Measurements from ENCODE around the gene PLXNA2.

The PLXNA2 gene, protein sequence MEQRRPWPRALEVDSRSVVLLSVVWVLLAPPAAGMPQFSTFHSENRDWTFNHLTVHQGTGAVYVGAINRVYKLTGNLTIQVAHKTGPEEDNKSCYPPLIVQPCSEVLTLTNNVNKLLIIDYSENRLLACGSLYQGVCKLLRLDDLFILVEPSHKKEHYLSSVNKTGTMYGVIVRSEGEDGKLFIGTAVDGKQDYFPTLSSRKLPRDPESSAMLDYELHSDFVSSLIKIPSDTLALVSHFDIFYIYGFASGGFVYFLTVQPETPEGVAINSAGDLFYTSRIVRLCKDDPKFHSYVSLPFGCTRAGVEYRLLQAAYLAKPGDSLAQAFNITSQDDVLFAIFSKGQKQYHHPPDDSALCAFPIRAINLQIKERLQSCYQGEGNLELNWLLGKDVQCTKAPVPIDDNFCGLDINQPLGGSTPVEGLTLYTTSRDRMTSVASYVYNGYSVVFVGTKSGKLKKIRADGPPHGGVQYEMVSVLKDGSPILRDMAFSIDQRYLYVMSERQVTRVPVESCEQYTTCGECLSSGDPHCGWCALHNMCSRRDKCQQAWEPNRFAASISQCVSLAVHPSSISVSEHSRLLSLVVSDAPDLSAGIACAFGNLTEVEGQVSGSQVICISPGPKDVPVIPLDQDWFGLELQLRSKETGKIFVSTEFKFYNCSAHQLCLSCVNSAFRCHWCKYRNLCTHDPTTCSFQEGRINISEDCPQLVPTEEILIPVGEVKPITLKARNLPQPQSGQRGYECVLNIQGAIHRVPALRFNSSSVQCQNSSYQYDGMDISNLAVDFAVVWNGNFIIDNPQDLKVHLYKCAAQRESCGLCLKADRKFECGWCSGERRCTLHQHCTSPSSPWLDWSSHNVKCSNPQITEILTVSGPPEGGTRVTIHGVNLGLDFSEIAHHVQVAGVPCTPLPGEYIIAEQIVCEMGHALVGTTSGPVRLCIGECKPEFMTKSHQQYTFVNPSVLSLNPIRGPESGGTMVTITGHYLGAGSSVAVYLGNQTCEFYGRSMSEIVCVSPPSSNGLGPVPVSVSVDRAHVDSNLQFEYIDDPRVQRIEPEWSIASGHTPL (N-terminal part only)

DNA sequence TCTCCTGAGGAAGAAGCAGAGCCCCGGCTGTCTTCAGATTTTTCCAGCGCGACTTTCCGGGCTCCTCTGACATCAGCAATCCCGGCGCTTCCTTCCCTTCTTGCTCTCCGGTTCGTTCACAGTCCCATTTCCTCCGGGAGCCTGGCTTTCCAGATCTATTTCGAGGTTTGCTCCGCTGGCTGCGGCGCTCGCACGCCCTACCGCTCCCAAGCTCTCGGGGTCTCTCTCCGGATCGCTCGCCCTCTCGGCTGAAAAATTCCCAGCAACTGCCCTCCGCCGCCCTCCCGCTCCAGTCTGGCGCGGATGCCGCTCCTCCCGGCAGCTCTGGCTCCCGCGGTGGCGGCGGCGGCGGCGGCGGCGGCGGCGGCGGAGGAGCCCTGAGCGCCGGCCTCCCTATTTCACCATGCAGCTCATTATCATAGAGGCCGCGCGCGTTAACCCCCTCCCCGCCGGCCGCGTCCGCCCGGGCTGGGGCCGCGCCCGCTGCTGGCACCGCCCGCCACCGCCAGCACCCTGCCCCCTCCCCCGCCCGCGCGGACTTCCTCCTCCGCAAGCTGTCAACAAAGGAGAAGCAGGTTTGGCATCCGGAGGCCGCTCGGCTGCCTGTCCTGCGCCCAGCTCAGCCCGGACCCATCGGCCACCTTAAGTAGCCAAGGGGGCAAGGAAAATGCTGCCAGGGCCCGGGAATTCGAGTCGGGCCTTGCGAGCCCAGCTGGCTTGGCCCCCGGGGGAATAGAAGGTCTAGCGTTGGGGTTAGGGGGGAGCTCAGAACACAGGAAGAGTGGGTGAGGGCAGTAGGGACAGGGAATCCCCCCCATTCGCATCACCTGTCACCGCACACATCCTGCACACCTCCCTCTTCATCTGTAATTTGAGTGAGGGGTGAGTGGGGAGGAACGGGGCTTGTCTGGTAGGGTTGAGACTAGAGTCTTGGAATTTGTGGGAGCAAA is at the start of gene PLXNA2:
Gene PLXNA2, minus strand, starts transcription at position 418 of the 950 bp plus-strand sequence. CDS start 26,462 bp downstream, outside the sequence.
- peak; percentile 31 for DNase-seq (ENCODE audit: low read depth)

DNA sequence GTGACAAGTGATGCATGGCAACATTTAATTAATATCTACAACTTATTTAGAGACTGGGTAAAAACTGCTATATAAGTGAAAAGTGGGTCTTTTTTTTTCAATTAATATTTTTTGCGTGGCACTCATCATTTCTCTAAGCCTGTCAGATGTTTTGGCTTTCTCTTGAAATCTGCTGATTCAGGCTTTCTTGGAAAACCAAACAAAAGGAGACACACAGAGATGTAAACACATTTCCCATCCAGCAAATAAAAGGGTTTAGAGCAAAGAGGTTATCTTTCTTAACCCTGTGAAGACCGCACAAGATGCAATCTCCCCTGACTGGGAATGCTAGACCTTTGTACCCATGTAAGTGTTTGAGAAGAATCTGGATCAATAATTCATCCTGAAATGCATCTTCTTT is 48.7 kb upstream of the PLXNA2 start:
- no peak for DNase-seq (ENCODE audit: low read depth)

DNA sequence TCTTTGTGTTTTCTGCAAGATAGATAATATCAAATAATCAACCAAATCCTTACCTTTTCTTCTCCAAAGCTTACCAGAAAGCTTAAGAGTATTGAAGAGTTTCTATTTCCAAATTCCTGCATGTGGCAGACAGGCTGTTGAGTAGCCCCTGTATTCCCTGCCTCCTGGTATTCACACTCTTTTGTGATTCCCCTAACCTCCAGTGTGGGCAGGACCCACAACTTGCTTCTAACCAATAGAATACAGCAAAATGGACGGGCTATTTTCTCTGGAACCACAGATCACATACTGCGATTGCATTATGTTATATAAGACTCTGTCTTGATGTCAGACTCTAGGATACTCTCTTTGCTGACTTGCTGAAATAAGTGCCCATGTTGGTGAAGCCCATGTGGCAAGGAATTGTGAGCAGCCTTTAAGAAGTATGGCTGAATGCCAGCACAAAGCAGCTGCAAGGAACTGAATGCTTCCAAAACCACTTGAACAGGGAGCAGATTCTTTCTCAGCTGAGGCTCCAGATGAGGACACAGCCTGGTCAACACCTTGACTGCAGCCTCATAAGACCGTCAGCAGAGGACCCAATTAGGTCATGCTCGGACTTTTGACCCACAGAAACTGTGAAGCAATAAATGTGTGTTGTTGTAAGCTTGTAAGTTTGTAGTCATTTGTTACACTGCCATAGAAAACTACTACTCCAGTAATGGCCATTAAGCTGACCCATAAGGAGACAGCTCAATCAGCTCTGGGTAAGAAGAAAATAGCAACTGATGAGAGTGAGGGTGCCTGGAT is 47.9 kb upstream of the PLXNA2 start:
- DNase-seq (ENCODE audit: low read depth) = no peak

DNA sequence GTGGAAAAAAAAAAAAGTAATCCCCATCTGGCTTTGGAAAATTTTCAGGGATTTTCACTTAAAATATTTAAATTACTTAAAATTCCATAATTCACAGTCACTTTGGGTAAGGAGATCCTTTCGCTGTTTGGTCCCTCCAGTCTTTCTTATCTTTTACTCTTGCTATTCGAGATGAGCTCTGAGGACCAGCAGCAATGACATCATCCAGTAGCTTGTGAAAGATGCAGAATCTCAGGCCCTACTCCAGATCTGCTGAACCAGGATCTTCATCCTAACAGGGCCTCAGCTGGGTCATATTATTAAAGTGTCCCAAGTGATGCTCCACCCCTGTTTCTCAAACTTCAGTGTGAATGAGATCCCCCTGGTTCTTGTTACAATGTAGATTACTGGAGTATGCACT is 46.9 kb upstream of the PLXNA2 start:
- DNase-seq (ENCODE audit: low read depth) = no peak

DNA sequence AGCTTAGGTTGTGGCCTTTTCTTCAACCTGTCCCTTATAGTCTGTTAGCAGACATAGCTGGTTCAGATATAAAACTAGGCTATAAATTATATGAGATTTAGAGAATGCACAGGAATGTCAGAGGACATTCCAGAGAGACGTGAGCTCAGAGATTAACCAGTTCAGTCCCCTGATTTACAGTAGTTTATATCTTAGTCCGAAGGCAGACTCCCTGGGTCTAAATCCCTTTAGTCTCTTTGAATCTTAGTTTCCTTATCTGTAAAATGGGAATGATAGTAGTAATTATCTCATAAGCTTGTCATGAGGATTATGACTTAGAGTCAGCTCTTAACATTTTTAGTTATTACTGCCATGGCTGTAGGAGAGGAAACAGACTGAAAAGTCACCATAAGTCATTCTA is 45.5 kb upstream of the PLXNA2 start:
- no peak for DNase-seq (ENCODE audit: low read depth)

DNA sequence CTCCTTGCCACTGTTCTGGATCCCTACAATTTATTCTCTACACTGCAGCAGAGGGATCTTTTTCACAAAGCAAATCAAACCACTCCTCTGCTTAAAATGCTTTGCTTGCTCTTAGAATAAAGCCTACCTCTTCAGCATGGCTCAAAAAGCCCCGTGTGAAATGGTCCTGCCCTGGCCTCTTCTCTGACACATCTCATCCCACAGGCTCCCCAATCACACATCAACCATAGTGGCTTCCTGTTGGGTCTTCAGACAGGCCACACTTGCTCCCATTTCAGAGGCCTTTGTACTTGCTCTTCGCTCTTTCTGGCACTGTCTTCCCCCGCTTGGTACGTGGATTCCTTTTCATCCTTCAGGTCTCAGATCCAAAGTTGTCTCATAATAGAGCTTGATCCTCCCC is 44.3 kb upstream of the PLXNA2 start:
- no peak for DNase-seq (ENCODE audit: low read depth)

DNA sequence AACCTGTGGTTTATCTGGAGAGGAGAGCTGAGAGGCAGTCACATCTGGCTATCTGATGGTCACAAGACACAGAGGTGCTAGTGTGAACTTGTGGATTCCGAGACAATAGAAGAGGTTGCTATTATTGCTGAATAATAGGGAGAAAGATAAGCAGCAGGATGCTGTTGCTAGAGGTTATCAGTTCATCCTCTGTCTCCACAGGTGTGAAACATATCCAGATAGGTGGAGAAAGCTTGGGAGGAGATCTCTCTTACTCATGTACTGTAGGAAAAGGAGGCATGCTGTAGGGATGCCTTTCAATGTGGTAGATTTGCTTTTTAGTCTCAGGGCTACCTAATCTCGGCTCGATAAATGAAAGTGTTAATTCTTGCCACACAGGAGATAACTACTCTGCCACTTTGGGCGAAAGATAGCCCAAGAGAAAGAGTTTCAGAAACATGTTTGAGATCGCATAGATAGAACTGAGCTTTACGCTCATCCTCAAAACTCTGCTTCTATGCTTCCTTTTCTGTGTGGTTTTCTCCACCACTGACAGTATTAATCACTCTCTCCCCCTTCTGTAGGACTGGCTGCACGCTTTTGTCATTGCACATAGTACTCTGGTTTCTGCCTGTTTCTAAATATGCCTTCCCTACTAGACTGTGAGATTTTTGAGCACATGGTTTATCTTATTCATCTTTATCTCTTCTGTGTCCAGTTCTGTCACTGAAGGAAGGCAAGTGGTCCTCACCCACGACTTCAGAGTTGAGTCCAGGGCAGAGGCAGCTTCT is 36.7 kb upstream of the PLXNA2 start:
- no peak for DNase-seq (ENCODE audit: low read depth)

DNA sequence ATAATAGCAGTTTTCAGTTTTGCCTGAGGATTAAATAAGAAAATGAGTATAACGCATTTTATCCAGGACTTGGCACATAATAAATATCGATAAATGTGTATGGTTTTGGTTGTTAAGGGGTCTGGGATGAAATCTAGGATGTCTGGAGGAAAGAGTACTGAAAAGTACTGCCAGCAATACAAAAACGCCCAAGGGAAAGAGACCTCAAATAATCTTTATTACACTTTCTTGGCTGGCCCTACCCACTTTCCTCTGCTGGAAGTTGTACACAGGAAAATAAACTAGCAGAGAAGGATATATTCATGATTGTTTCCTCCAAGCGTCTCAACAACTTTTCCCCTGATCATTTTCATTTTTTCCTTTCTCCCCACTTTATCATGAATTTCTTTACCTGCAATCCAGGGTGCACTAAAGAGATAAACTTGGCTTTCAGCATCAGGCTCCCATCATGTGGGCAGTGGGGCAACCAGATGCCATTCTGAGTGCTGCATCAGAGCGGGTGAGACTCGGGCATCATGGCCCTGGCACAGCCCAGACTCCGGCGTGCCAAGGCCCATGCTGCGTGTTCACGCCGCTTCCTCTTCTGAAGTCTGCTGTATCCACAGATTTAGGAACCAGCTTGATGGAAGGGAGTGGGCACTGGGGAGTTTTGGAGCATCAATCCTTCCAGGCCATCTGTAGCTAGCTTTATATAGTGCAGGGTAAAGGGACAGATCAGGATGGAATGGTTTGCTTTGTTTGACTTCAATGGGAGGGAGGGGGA is 35.8 kb upstream of the PLXNA2 start:
- no peak for DNase-seq (ENCODE audit: low read depth)

DNA sequence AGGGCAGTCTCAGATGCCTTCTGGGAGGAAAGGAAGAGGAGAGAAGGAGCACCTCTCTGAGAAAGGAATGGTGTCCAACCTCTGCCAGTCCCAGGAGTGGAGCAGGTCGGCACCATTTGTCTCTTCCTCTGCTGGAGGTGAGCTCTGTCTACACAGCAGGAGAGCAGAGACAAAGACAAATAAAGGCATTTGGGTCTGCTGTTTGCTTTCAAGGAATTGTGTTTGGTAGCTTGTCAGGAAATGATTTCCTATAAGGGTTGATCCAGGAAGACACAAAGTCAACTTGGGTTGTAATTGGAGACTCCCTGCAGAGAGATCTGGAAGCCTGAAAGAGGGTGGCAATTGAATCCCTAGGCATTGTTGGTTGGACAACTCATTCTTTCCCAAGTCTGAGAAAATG is 34.5 kb upstream of the PLXNA2 start:
- DNase-seq (ENCODE audit: low read depth) = peak; percentile 17

DNA sequence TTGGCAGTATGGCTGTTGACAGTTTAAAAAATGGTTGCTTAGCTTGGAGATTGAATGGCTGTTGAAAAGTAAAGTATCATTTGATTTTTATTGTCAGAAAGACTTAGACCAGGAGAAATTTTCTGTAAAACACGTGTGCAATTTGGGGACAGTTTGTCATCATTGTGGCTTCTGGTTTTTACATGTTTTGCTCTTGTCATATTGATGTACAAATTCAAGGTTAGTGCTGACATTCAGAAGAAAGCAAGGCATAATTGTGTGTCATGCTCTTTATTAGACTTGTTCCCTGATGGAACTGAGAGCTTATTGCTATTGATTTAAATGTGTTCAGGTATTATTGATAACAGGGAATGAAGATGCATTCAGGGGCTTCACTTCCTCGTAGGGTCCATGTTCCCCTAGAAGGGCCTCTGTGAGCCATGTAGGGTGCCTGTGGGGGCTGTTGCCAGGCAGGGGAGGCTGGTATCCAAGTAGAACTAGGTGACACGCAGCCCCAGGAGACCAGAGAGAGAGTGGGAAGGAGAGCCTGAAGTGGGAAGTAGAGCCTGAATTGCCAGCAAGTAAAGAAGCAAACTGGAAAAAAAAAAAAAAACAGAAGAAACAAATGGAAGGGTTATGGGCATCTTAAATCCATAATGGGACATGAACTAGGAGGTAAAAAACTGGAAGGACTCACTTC is 32.7 kb upstream of the PLXNA2 start:
- no peak for DNase-seq (ENCODE audit: low read depth)

DNA sequence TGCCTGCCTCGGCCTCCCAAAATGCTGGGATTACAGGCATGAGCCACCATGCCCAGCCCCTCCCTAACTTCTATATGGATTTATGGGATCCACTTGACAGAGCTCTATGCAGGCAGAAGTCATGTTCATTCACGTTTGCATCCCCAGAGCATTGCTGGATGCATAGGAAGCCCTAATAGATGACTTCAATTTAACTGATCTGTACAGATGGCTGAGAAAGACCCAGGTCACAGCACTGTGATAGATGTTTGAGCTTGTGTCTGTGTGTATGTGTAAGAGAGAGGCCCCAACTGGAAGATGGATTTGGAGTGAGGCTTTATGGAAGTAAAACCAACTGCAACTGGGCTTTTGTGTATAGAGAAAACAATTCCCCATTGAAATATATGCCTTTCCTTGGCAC is 30.9 kb upstream of the PLXNA2 start:
- DNase-seq (ENCODE audit: low read depth) = no peak

DNA sequence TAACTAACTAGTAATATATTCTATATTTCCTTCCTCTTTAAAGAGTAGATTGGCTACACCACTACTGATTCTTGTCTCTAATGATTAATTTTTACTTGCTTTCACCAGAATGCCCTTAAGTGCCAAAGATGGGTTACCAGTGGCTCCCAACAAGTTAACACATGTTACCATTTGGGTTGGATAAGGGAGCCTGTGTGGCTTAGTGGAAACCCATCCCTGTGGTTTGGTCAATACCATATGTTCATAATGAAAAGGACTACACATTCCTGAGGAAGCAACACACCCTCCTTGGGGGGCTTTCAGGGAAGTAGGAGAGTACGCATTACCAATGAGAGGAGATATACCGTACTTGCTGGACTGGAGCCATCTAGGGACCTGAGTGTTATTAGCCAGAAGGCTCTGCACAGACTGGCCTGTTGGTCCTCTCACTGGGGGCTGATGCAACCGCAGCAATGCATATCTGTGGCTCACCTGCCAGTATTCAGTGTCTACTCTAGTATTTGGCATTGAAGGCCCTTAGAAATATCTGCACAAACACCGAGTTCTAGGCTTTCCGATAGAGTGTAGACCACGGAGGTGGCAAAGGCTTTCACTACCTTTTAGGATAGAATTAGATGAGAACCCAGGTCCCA is 29.3 kb upstream of the PLXNA2 start:
- DNase-seq (ENCODE audit: low read depth) = no peak

DNA sequence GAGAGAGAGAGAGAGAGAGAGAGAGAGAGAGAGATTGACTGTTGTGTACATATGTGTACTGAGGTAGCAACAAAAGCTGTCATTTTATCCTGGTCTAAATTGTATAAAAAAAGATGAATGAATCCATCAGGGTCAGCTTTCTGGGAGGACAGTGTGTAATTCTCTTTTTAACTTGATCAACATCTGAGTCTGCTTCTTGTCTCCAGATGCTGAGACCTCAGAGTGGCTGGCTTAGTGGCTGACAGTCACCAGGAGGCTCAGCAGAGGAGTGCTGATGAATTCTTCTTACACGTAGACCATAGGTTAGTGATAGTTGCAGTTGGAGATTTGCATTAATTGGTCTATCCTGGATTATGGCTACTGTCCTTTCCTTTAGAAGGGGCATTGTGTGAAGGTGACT is 28.5 kb upstream of the PLXNA2 start:
- DNase-seq (ENCODE audit: low read depth) = no peak

DNA sequence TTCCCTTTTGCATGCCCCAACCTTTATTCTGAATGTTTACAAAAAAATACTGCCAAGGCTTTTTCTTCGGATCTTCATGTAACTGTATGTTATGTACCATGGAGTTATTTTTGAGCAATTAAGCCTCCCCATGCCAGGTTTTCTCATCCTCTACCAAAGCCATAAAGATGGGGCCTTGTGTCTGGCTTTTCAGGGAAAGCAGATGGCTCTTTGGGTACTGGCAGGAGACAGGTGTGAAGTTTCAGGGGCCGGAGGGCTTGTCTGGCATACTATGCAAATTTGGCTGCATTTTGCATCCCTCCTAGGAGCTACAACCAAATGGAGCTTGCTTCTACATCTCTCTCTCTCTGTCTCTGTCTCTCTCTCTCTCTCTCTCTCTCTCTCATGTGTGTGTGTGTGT is 28.1 kb upstream of the PLXNA2 start:
- no peak for DNase-seq (ENCODE audit: low read depth)

DNA sequence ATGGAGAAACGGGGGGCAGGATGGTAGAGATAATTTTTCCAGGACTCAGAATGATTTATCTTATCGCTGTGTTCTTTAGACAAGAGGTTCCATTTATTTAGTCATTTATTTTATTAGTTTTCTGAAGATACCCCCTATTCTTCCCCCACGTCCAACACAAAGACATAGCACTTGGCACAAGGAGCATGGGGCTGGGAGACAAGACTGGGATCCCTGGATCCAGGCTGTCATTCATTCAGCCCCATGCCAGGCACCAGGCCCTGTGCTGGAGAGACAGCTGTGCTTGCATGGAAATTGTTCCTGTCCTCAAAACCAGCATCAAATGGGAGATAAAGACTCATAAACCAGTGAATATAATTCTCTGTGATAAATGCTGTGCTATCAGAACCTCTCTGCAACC is 27.1 kb upstream of the PLXNA2 start:
- DNase-seq (ENCODE audit: low read depth) = no peak

DNA sequence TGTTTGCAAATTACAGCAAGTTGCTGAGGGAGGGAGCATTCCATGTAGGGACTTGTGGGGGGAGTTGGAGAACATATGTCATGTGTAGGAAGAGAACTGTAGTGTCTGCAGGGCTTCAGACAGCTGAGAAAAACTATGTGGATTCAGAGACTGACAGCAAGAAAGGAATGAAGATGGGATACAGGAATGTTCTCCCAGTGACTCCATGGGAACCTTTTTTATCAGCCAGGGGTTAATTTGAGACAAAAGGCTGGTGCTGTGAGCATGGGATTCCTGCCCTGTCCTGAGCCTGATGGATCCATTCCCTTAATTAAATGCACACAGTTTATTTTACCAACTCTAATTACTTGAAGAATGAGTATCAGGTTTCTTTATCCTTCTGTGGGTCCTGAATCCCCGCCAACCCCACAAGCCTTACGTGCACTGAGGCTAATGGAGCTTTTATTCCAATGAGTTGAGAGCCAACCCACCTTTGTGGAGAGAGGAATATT is 26.5 kb upstream of the PLXNA2 start:
- no peak for DNase-seq (ENCODE audit: low read depth)

DNA sequence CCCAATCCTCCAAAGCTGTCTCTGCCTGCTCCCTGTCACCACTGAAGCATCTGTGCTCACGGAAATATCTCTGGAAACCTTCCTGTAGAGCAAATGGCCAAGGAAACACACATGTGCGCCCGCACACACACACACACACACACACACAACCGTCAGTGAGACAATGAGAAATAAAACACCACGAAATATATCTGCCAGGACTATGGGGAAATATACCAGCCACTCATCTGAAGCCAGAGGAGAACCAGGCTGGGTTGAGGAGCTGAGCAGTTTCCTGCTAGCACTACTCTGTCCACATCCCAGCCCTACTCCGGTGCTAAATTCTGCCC is 25.1 kb upstream of the PLXNA2 start:
- DNase-seq (ENCODE audit: low read depth) = no peak

Measured in stromal cell of bone marrow (primary cell).